Measurements from ENCODE around the gene TNFRSF19.

DNA sequence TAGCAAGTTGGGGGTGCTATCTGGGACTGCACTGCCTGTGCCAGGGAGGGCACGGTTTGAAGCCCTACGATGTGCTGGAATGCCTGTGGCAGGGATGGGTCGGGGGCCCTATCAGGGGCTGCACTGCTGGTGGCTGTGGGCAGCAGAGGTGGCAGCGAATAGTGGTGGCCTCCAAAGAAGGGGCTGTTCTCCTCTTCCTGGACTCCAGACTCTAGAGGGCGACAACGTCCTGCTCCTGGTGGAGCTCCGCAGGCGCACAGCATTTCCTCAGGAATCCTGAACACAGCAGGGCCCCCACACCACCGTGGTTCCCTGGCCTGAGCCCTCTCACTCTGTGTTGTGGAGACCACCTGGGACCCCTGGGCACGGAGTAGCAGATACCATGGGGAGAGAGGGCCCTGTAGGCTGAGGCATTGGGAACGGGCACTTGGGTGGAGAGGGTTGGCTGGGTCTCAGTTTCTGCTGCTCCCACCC is 145.6 kb downstream of the TNFRSF19 start:
- TF ChIP-seq SUZ12 (IDR thresholded peaks at IDR 0.05; ENCODE audit: extremely low read depth, insufficient read depth, insufficient read length) (no peak), YY1 (IDR thresholded peaks at IDR 0.05; ENCODE audit: insufficient read depth, insufficient read length) (no peak)

All from NT2/D1 (cell line).